Activated naive CD4-positive, alpha-beta T cell treated with anti-CD3 and anti-CD28 coated beads for 36 hours (primary cell): ENCODE data around the gene PLPP7. TPM values are rescaled to one million over a fixed set of nuclear protein-coding genes. Genes with fewer than 3 reads are reported as not detected.

ENCODE experiments used
- CTCF ChIA-PET: fragments of 350-600 bp; sonication (Branson Sonifier 250); formaldehyde crosslinking; loops from one replicate; lab custom pipeline; 2021; ENCODE audit warnings: antibody characterized with exemption; lab: Charles Lee
- DNase-seq: peaks from one replicate; pipeline ENCODE4 v3.0.0-alpha.2; 2020
- H3K27ac Mint-ChIP-seq: one replicate; pipeline ENCODE4 v1.8.0; 2021; ENCODE audit warnings: mild to moderate bottlenecking, mixed read lengths
- H3K27me3 Mint-ChIP-seq: one replicate; pipeline ENCODE4 v1.8.0; 2021; ENCODE audit warnings: low read depth, mixed read lengths
- H3K36me3 Mint-ChIP-seq: one replicate; pipeline ENCODE4 v1.8.0; 2021; ENCODE audit warnings: low read depth, mixed read lengths
- H3K4me1 Mint-ChIP-seq: one replicate; pipeline ENCODE4 v1.8.0; 2021; ENCODE audit warnings: low read depth, mixed read lengths
- H3K4me3 Mint-ChIP-seq: one replicate; pipeline ENCODE4 v1.8.0; 2021; ENCODE audit warnings: mild to moderate bottlenecking, moderate library complexity, mixed read lengths
- H3K9me3 Mint-ChIP-seq: one replicate; pipeline ENCODE4 v1.8.0; 2021; ENCODE audit warnings: mixed read lengths
- intact Hi-C: fragments of 100-400 bp; cut with micrococcal nuclease; formaldehyde crosslinking; loops from one replicate; pipeline ENCODE4 v1.15.1; 2023
- total RNA-seq, 2 experiments: library from RNA; stranded (reverse); gene quantifications; one replicate each; pipeline ENCODE4 v1.2.3, GENCODE V29; 2021

PLPP7 gene
- total RNA-seq, 2 experiments from 2014 or later: 0.25 to 0.26 TPM

DNA sequence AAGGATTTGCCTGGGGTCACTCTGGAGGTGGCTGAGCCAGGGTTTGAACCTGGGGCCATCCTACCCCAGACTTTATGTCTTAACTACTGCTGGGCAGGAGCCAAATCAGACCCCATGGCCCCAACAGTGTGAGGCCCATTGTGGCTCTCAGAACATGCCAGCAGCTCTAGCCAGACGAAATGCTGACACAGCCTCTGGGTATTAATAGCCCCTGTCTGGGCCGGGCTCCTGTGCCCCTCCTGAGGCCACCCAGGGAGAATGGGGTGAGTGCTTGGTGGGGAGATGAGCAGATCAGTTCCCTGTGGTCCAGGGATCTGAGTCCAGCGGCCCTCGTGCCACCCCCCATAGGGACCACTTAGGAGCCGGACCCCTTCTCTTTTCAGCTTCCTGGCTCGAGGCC lies 2.2 kb upstream of the PLPP7 start:
- CTCF ChIA-PET: interaction anchor here (0.6 to 1.0 kb wide), 2 partner anchors 49 to 471 kb away, joined by 3 to 4 read pairs; no protein-coding TSS in a partner anchor
- H3K4me1 Mint-ChIP-seq: peaks cover under 1% of the 10 kb centered on the region
- intact Hi-C loops: no loop called here
- H3K27ac Mint-ChIP-seq: no peak overlapping the region
- H3K36me3 Mint-ChIP-seq: no peaks in the 10 kb centered on the region
- no peaks in the 10 kb centered on the region for H3K9me3 Mint-ChIP-seq
- DNase-seq: no peak
- H3K27me3 Mint-ChIP-seq: peaks cover under 1% of the 10 kb centered on the region
- no peak overlapping the region for H3K4me3 Mint-ChIP-seq

DNA sequence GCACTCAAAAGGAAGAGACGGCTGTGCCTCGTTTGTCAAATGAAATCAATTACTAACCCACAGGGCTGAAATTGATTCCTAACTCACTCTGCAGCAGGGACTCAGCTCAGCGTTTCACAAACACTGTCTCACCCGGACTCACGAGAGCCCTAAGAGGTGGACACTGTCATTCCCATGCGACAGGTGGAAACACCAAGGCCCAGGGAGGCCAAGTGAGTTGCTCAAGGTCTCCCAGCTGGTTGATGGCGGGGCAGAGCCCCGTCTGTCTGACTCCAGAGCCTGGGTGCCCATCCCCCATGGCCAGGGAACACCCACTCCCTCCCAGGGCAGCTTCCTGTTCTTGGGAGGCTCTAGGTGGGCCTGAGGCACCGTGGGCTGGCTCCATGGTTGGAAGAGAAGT lies 1.3 kb upstream of the PLPP7 start:
- no peaks in the 10 kb centered on the region for H3K27me3 Mint-ChIP-seq
- no peak overlapping the region for H3K27ac Mint-ChIP-seq
- intact Hi-C loops: no loop called here
- no peaks in the 10 kb centered on the region for H3K36me3 Mint-ChIP-seq
- no peak overlapping the region for H3K4me3 Mint-ChIP-seq
- CTCF ChIA-PET: interaction anchor here (0.6 to 2.3 kb wide), 3 partner anchors 48 to 470 kb away, joined by 3 to 11 read pairs (median 4); no protein-coding TSS in a partner anchor
- H3K4me1 Mint-ChIP-seq: no peaks in the 10 kb centered on the region
- no peak for DNase-seq
- H3K9me3 Mint-ChIP-seq: no peaks in the 10 kb centered on the region

DNA sequence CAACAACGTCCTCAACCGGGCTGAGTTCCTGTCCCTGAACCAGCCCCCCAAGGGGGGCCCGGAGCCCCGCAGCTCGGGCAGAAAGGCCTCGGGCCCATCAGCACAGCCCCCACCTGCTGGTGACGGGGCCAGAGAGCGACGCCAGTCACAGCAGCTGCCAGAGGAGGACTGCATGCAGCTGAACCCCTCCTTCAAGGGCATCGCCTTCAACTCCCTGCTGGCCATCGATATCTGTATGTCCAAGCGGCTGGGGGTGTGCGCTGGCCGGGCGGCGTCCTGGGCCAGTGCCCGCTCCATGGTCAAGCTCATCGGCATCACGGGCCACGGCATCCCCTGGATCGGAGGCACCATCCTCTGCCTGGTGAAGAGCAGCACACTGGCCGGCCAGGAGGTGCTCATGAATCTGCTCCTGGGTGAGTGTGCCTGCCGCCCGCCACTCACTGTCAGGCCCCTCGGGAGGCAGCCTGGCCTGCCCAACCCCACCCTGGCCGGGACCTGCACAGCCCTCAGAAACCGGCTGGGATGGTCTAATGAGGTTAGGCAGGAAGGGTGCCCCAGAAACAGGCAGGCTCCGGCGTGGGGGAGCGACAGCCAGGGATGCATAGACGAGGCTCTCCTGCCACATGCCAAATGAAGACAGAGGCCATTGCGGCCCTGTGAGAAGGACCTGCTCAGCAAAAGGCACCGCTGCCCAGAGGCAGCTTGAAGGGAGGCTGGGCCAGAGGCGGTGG lies 678 bp downstream of the PLPP7 start:
- intact Hi-C loops: no loop called here
- CTCF ChIA-PET: interaction anchor here (1.3 to 2.3 kb wide), 2 partner anchors 46 to 113 kb away, joined by 3 to 11 read pairs; no protein-coding TSS in a partner anchor
- H3K4me3 Mint-ChIP-seq: no peak overlapping the region
- H3K9me3 Mint-ChIP-seq: no peaks in the 10 kb centered on the region
- H3K4me1 Mint-ChIP-seq: no peaks in the 10 kb centered on the region
- H3K27me3 Mint-ChIP-seq: no peaks in the 10 kb centered on the region
- no peaks in the 10 kb centered on the region for H3K36me3 Mint-ChIP-seq
- no peak for DNase-seq
- no peak overlapping the region for H3K27ac Mint-ChIP-seq

DNA sequence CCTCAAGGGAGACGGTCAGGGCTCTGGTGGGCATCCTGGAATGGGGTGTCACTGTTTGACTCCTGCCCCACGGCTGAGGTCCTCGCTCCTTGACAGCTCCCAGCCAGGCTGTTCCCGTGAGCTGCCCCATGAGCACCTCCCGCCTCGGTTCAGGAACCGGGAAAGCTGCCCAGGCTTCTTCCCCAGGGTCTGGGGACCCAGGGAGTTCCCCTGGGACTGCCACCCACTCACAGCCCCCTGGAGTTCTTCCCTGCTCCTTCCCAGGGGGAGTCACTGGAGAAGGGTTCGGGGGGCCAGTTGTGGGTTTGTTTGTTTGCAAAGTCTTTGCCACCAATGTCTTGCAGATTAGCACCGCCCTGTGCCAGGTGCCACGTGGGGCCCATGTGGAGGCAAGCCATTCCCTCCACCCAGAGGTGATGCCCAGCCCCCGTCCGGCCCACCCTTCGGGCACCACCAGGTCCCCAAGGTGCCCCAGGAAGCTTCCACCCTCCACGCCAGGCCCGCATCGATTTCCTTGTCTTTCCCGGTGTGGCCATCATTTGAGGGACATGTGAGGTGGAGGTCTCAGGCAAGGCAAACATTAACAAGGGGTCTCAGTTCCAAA lies 1.3 kb downstream of the PLPP7 start:
- H3K27ac Mint-ChIP-seq: no peak overlapping the region
- H3K36me3 Mint-ChIP-seq: no peaks in the 10 kb centered on the region
- H3K9me3 Mint-ChIP-seq: no peaks in the 10 kb centered on the region
- H3K4me1 Mint-ChIP-seq: no peaks in the 10 kb centered on the region
- no peaks in the 10 kb centered on the region for H3K27me3 Mint-ChIP-seq
- DNase-seq: no peak
- CTCF ChIA-PET: no interaction called here
- H3K4me3 Mint-ChIP-seq: no peak overlapping the region
- intact Hi-C loops: no loop called here

DNA sequence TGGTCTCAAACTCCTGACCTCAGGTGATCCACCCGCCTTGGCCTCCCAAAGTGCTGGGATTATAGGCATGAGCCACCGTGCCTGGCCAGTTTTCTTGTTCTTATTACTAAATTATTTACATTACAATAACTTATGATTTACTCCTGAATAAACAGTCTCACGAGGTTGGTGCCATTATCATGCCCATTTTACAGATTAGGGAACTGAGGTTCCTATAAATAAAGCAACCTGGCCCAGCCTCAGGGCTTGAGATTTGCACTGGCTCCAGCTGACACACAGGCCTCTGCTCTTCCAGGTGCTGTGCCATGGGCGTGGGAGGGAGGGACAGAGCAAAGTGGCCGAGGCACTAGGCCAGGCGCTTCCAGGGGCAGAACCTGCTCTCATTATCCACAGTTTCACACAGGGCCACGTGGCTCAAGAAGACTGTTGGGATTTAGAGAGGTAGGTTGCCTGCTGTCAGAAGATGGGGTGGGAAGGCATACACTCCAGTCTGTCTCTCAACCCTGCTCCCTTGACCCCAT lies 2.3 kb downstream of the PLPP7 start:
- Mint-ChIP-seq H3K27ac (no peak overlapping the region), H3K4me3 (no peak overlapping the region), H3K9me3 (no peaks in the 10 kb centered on the region), H3K4me1 (no peaks in the 10 kb centered on the region), H3K27me3 (no peaks in the 10 kb centered on the region), H3K36me3 (no peaks in the 10 kb centered on the region)
- no peak for DNase-seq
- intact Hi-C loops: no loop called here
- CTCF ChIA-PET: interaction anchor here (0.7 to 1.4 kb wide), 3 partner anchors 45 to 851 kb away, joined by 3 to 4 read pairs (median 3); no protein-coding TSS in a partner anchor

DNA sequence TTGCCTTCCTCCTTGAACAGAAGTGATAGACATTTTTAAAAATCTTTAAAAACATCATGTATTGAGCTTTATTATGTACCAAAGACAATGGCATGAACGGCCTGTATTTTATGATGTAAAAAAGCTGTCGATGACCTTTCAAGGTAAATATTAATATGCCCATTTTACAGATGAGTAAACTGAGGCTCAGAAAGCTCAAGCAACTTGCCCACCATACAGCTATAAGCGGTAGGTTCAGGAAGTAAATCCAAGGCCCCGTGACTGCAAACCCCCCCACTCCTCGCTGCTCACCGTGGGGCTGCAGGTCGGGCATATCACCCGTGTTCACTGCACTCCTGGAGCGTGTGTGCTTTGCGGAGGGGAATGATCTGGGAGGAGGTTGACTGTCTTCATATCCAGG lies 3.4 kb downstream of the PLPP7 start:
- Mint-ChIP-seq H3K9me3 (no peaks in the 10 kb centered on the region), H3K4me3 (no peak overlapping the region), H3K27me3 (no peaks in the 10 kb centered on the region), H3K4me1 (no peaks in the 10 kb centered on the region), H3K27ac (no peak overlapping the region), H3K36me3 (no peaks in the 10 kb centered on the region)
- intact Hi-C loops: no loop called here
- CTCF ChIA-PET: interaction anchor here (0.7 to 1.4 kb wide), 4 partner anchors 44 to 344 kb away, joined by 3 to 4 read pairs (median 4); no protein-coding TSS in a partner anchor
- DNase-seq: no peak

DNA sequence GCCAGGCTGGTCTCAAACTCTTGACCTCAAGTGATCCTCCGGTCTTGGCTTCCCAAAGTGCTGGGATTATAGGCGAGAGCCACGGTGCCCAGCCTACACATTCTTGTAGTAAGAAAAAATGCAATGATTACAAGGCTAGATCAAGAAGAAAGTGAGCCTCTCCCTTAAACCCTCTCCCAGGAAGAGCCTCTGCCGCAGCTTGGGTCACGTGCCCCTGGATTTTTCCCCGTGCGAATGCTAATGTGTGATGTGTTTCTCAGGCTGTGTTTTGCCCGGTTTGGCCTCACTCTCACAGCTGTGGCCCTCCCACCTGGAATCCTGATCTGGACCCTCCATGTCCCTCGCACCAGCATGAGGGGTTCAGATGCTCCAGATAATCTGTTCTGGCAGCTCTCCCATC lies 6.9 kb downstream of the PLPP7 start:
- H3K4me3 Mint-ChIP-seq: no peak overlapping the region
- no peaks in the 10 kb centered on the region for H3K9me3 Mint-ChIP-seq
- no peaks in the 10 kb centered on the region for H3K4me1 Mint-ChIP-seq
- intact Hi-C loops: no loop called here
- H3K27me3 Mint-ChIP-seq: no peaks in the 10 kb centered on the region
- no peak for DNase-seq
- H3K36me3 Mint-ChIP-seq: no peaks in the 10 kb centered on the region
- no peak overlapping the region for H3K27ac Mint-ChIP-seq
- CTCF ChIA-PET: no interaction called here

DNA sequence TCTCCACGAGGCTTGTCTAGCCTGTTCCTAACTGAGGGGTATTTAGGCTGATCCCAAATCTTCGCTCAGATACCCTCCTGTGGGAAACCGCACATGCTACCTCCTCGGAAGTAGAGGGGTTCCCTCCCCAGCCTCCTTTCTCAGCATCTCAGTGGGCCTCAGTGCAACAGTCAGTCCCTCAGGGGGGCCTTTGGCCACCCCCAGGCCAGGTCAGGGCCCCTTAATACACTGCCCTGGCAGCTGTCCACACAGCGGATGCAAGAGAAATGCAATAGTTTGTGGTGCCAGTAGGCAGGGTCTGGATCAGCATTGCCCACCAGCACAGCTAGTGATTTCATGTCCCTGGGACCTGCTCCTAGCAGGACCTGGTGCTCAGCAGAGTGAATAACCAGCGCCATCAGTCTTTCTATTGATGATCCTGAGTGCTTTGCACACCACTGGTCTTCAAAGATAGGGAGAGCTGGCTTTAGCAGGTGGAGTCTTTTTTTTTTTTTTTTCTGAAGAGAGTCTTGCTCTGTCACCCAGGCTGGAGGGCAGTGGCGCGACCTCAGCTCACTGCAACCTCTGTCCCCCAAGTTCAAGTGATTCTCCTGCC lies 7.5 kb downstream of the PLPP7 start:
- no peaks in the 10 kb centered on the region for H3K27me3 Mint-ChIP-seq
- no peak overlapping the region for H3K27ac Mint-ChIP-seq
- H3K4me3 Mint-ChIP-seq: no peak overlapping the region
- H3K36me3 Mint-ChIP-seq: no peaks in the 10 kb centered on the region
- H3K4me1 Mint-ChIP-seq: no peaks in the 10 kb centered on the region
- no peaks in the 10 kb centered on the region for H3K9me3 Mint-ChIP-seq
- CTCF ChIA-PET: no interaction called here
- DNase-seq: no peak
- intact Hi-C loops: no loop called here

DNA sequence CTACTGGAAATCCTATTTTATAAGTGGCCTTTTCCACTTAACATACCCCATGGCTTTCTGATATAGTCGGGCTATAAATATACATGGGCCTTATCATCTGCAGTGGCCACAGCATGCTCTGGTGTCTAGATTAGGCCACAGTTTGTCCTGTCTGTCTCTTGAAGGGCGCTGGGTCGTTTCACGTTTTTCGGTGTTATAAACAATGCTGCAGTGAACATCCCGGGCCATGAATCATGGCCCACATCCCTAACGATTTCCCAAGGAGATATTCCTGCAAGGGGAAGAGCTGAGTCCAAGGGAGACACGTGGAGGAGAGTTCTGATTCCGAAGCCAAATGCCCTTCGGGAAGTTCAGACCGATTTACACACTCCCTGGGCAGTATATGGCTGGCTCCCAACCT lies 8.4 kb downstream of the PLPP7 start:
- Mint-ChIP-seq H3K27me3 (no peaks in the 10 kb centered on the region), H3K4me1 (no peaks in the 10 kb centered on the region), H3K4me3 (no peak overlapping the region), H3K36me3 (no peaks in the 10 kb centered on the region), H3K27ac (no peak overlapping the region), H3K9me3 (no peaks in the 10 kb centered on the region)
- CTCF ChIA-PET: interaction anchor here (1.4 kb wide), 1 partner anchor 52 kb away, joined by 3 read pairs; no protein-coding TSS in a partner anchor
- DNase-seq: no peak
- intact Hi-C loops: no loop called here

DNA sequence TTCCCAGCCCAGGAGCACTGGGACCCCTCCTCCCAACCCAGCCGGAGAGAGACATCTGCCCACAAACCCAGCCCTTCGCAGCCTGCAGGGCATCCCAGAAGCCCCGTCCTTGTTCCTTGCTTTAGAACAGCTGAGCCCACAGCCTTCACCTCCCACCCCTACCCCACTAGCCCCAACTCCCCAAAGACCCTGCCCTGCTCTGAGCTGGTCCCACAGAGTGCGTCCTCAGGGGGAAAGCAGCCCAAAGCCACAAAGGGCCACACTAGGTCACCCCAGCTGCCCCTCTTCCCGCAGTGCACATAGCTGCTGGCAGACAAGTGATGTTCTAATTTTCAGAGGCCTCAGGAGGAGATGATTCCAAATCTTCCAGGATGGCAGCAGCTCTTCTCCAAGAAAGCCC lies 8.8 kb downstream of the PLPP7 start:
- no peaks in the 10 kb centered on the region for H3K27me3 Mint-ChIP-seq
- intact Hi-C loops: no loop called here
- CTCF ChIA-PET: interaction anchor here (1.4 kb wide), 1 partner anchor 51 kb away, joined by 3 read pairs; no protein-coding TSS in a partner anchor

DNA sequence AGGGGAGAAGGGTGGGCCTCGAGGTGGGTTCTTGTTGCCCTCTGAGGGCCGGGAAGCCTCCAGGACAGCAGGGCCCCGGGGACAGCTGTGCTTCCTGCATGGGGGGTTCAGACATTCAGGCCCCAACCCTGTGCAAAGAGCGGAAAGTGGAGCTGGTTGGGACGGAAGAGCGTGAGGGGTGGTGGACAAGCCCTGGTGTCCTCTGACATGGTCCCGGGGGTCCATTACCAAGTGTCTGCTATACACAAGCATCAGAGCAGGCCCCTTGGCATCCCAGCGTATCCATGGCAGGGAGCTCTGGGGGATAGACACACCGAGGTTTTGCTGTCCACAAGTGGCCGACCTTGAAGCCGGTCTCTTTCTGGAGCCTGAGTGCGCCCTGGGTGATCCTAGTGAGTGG lies 9.3 kb downstream of the PLPP7 start:
- CTCF ChIA-PET: interaction anchor here (1.4 kb wide), 1 partner anchor 51 kb away, joined by 3 read pairs; no protein-coding TSS in a partner anchor
- Mint-ChIP-seq H3K4me3 (no peak overlapping the region), H3K27ac (no peak overlapping the region), H3K9me3 (no peaks in the 10 kb centered on the region), H3K36me3 (no peaks in the 10 kb centered on the region), H3K4me1 (no peaks in the 10 kb centered on the region), H3K27me3 (no peaks in the 10 kb centered on the region)
- no peak for DNase-seq
- intact Hi-C loops: no loop called here

More for the DNA sequence above, 8.8 kb downstream of the PLPP7 start:
- Mint-ChIP-seq H3K4me1 (no peaks in the 10 kb centered on the region), H3K9me3 (no peaks in the 10 kb centered on the region), H3K4me3 (no peak overlapping the region), H3K27ac (no peak overlapping the region), H3K36me3 (no peaks in the 10 kb centered on the region)
- DNase-seq: no peak

DNA sequence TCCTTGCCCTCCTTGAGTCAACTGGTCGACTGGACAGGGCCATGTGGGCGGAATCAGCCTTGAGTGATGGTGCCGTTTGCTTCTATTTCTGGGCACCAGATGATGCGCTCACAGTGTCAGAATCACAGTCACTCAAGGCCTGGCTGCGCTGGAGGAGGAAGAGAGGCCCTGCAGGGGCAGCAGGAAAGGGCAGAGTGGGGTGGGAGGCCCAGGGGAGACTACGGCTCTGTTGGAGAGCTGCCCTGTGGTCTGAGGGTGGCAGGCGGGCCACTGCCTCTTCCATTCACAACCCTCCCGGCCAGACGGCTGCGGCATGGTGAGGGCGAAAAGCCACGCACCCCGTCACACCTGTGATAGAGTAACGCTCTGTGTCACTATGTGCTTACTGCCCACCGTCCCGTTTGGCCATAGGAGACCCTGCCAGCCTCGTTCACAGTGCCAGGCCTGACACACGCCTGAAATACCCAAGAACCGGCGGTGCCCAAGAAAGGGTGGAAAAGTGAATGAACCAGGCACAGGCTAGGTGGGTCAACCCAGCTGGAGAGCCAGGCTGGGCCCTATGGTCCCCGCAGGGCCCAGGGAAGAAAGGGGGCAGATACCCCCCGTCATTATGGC lies 9.9 kb downstream of the PLPP7 start:
- no peak overlapping the region for H3K4me3 Mint-ChIP-seq
- CTCF ChIA-PET: interaction anchor here (1.4 kb wide), 1 partner anchor 50 kb away, joined by 3 read pairs; no protein-coding TSS in a partner anchor
- H3K4me1 Mint-ChIP-seq: no peaks in the 10 kb centered on the region
- H3K27ac Mint-ChIP-seq: no peak overlapping the region
- intact Hi-C loops: no loop called here
- H3K36me3 Mint-ChIP-seq: no peaks in the 10 kb centered on the region
- H3K27me3 Mint-ChIP-seq: no peaks in the 10 kb centered on the region
- no peaks in the 10 kb centered on the region for H3K9me3 Mint-ChIP-seq
- no peak for DNase-seq
